ENCODE measurements around the gene SMARCD2.
A peak's percentile ranks its signal among the peaks of the same experiment; 100 is the strongest.
"Not testable (repeated sequence)": the region's sequence is repeated elsewhere in the genome, so short reads cannot be mapped to it uniquely, and the experiment has no call there.

Gene SMARCD2

GRCh38 chr17:63850401-63850800 is 7.9 kb upstream of the SMARCD2 start:
- no peak overlapping the region for H3K4me3 ChIP-seq (ENCODE audit: low read depth, low read length)
- no peak for TF ChIP-seq CTCF (IDR thresholded peaks at IDR 0.05; ENCODE audit: control insufficient read depth, extremely low read depth, insufficient read depth)

GRCh38 chr17:63848834-63849689 is 6.6 kb upstream of the SMARCD2 start:
- TF ChIP-seq CTCF (IDR thresholded peaks at IDR 0.05; ENCODE audit: control insufficient read depth, extremely low read depth, insufficient read depth) = 0 out of 2 replicates have a peak, but pooled peaks have one; percentile 17
- H3K4me3 ChIP-seq (ENCODE audit: low read depth, low read length) = no peak overlapping the region
- no peak for DNase-seq (ENCODE audit: low read depth)

More at GRCh38 chr17:63850401-63850800, 7.9 kb upstream of the SMARCD2 start:
- no peak for DNase-seq (ENCODE audit: low read depth)

GRCh38 chr17:63847525-63848249 is 5.2 kb upstream of the SMARCD2 start:
- TF ChIP-seq CTCF (IDR thresholded peaks at IDR 0.05; ENCODE audit: control insufficient read depth, extremely low read depth, insufficient read depth) = no peak
- H3K4me3 ChIP-seq (ENCODE audit: low read depth, low read length) = no peak overlapping the region
- no peak for DNase-seq (ENCODE audit: low read depth)

GRCh38 chr17:63845509-63845908 is 3.0 kb upstream of the SMARCD2 start:
- no peak for DNase-seq (ENCODE audit: low read depth)
- TF ChIP-seq CTCF (IDR thresholded peaks at IDR 0.05; ENCODE audit: control insufficient read depth, extremely low read depth, insufficient read depth) = no peak
- no peak overlapping the region for H3K4me3 ChIP-seq (ENCODE audit: low read depth, low read length)

GRCh38 chr17:63843910-63844677 is 1.6 kb upstream of the SMARCD2 start:
- no peak for DNase-seq (ENCODE audit: low read depth)
- H3K4me3 ChIP-seq (ENCODE audit: low read depth, low read length) = peak overlapping the region; percentile 94
- no peak for TF ChIP-seq CTCF (IDR thresholded peaks at IDR 0.05; ENCODE audit: control insufficient read depth, extremely low read depth, insufficient read depth)

GRCh38 chr17:63843387-63843888 is 953 bp upstream of the SMARCD2 start:
- not testable (repeated sequence) for DNase-seq (ENCODE audit: low read depth)

GRCh38 chr17:63842173-63842539 is 329 bp downstream of the SMARCD2 start:
- TF ChIP-seq CTCF (IDR thresholded peaks at IDR 0.05; ENCODE audit: control insufficient read depth, extremely low read depth, insufficient read depth) = no peak
- no peak for DNase-seq (ENCODE audit: low read depth)
- peak overlapping the region; percentile 94 for H3K4me3 ChIP-seq (ENCODE audit: low read depth, low read length)

More at GRCh38 chr17:63843387-63843888, 953 bp upstream of the SMARCD2 start:
- peak overlapping the region; percentile 94 for H3K4me3 ChIP-seq (ENCODE audit: low read depth, low read length)

Data from LNCaP clone FGC (cell line).